CD4-positive, alpha-beta memory T cell (primary cell): ENCODE results near the gene DIP2B. TPM values are rescaled to one million over a fixed set of nuclear protein-coding genes. Genes with fewer than 3 reads are reported as not detected.
A peak's percentile ranks its signal among the peaks of the same experiment; 100 is the strongest.

Experiments used
- CTCF ChIA-PET: fragments of 350-600 bp; sonication (Branson Sonifier 250); formaldehyde crosslinking; loops from one replicate; lab custom pipeline; 2021; ENCODE audit warnings: inconsistent platforms; ENCODE audit not compliant: partially characterized antibody; lab: Charles Lee
- POLR2A ChIA-PET: fragments of 350-600 bp; sonication (Branson Sonifier 250); formaldehyde crosslinking; loops from one replicate; lab custom pipeline; 2021; ENCODE audit not compliant: partially characterized antibody; lab: Charles Lee
- DNase-seq, 5 donors: peaks; one replicate each; pipeline versions ENCODE4 v3.0.0 to v3.0.0-alpha.2; 2020 to 2022; ENCODE audit warnings: mixed read lengths in 1 of 5
- H3K27ac ChIP-seq: one replicate; pipeline ENCODE4 v1.7.0; 2013; ENCODE audit warnings: low read depth, low read length
- H3K27me3 ChIP-seq: 2 replicates; pipeline ENCODE4 v1.7.0; 2013; ENCODE audit warnings: mild to moderate bottlenecking, low read length, moderate library complexity; ENCODE audit not compliant: insufficient read depth
- H3K36me3 ChIP-seq: 2 replicates; pipeline ENCODE4 v1.7.0; 2013; ENCODE audit warnings: mild to moderate bottlenecking, low read length, moderate library complexity; ENCODE audit not compliant: insufficient read depth
- H3K4me1 ChIP-seq: 2 replicates; pipeline ENCODE4 v1.7.0; 2013; ENCODE audit warnings: mild to moderate bottlenecking, low read length, moderate library complexity; ENCODE audit not compliant: insufficient read depth
- H3K4me3 ChIP-seq, 2 donors: one replicate each; pipeline ENCODE4 v1.7.0; 2013; ENCODE audit warnings: low read length in 2 of 2, mild to moderate bottlenecking in 1 of 2
- H3K9me3 ChIP-seq, 2 donors: one replicate each; pipeline ENCODE4 v1.7.0; 2013; ENCODE audit warnings: low read length in 2 of 2, control low read depth in 1 of 2; ENCODE audit not compliant: control insufficient read depth in 1 of 2
- H3K27ac Mint-ChIP-seq, 7 donors: one replicate each; pipeline ENCODE4 v1.8.0; 2020 to 2021; ENCODE audit warnings: mixed read lengths in 7 of 7, mild to moderate bottlenecking in 6 of 7, inconsistent platforms in 3 of 7, moderate library complexity in 3 of 7
- H3K27me3 Mint-ChIP-seq, 2 donors: one replicate each; pipeline ENCODE4 v1.8.0; 2020 to 2021; ENCODE audit warnings: mixed read lengths in 2 of 2
- H3K36me3 Mint-ChIP-seq, 2 donors: one replicate each; pipeline ENCODE4 v1.8.0; 2020 to 2021; ENCODE audit warnings: mixed read lengths in 2 of 2, inconsistent platforms in 1 of 2, mild to moderate bottlenecking in 1 of 2
- H3K4me1 Mint-ChIP-seq, 4 donors: one replicate each; pipeline ENCODE4 v1.8.0; 2020 to 2021; ENCODE audit warnings: mixed read lengths in 4 of 4, mild to moderate bottlenecking in 1 of 4
- H3K4me3 Mint-ChIP-seq, 8 donors: one replicate each; pipeline ENCODE4 v1.8.0; 2020 to 2021; ENCODE audit warnings: mixed read lengths in 8 of 8, mild to moderate bottlenecking in 7 of 8, moderate library complexity in 6 of 8, inconsistent platforms in 3 of 8
- H3K9me3 Mint-ChIP-seq, 8 donors: one replicate each; pipeline ENCODE4 v1.8.0; 2020 to 2021; ENCODE audit warnings: mixed read lengths in 8 of 8, mild to moderate bottlenecking in 5 of 8, inconsistent platforms in 3 of 8, moderate library complexity in 1 of 8
- intact Hi-C: fragments of 100-400 bp; cut with micrococcal nuclease; formaldehyde crosslinking; loops from one replicate; pipeline ENCODE4 v1.15.1; 2023
- polyA plus RNA-seq, 2 donors: library from polyadenylated mRNA; unstranded; fragments of 300-500 nt; fragmentation: Illumina TruSeq; gene quantifications; one replicate each; pipeline ENCODE4 v1.2.3, GENCODE V29; 2021
- total RNA-seq, 2 experiments: library from RNA; stranded (reverse); gene quantifications; one replicate each; pipeline ENCODE4 v1.2.3, GENCODE V29; 2021

DIP2B gene
- total and polyA plus RNA-seq, 4 experiments from 2014 or later = 3.8 to 29.1 (median 20.0) TPM

- peak overlapping the region in 2 of 8 donors; percentile 21 to 41 for H3K4me3 Mint-ChIP-seq
- Histone ChIP-seq H3K27ac (no peak overlapping the region), H3K4me1 (peaks cover 22% of the 10 kb centered on the region), H3K36me3 (no peaks in the 10 kb centered on the region), H3K4me3 (no peak overlapping the region), H3K27me3 (no peaks in the 10 kb centered on the region), H3K9me3 (no peaks in the 10 kb centered on the region)
- H3K27ac Mint-ChIP-seq = peak overlapping the region in 2 of 7 donors; percentile 32 to 82
- CTCF ChIA-PET = interaction anchor here (0.6 to 2.2 kb wide), 4 partner anchors 36 to 95 kb away, joined by 3 to 5 read pairs (median 4); partner anchors contain the start of gene DIP2B
- H3K36me3 Mint-ChIP-seq = peaks cover 0 to 7% of the 10 kb centered on the region in 2 donors
- H3K9me3 Mint-ChIP-seq = no peaks in the 10 kb centered on the region
- DNase-seq = no peak
- no peaks in the 10 kb centered on the region for H3K27me3 Mint-ChIP-seq
- POLR2A ChIA-PET = interaction anchor here (0.7 kb wide), 1 partner anchor 695 kb away, joined by 3 read pairs; no protein-coding TSS in a partner anchor
- intact Hi-C loops = no loop called here
- peaks cover 32 to 54% (median 41%) of the 10 kb centered on the region in 4 donors for H3K4me1 Mint-ChIP-seq
Measured at GRCh38 chr12:50599366-50600095, 94.7 kb downstream of the DIP2B start.

- Histone ChIP-seq H3K4me3 (no peak overlapping the region), H3K9me3 (no peaks in the 10 kb centered on the region), H3K36me3 (no peaks in the 10 kb centered on the region), H3K27me3 (no peaks in the 10 kb centered on the region), H3K4me1 (peaks cover 22% of the 10 kb centered on the region), H3K27ac (no peak overlapping the region)
- Mint-ChIP-seq H3K27me3 (no peaks in the 10 kb centered on the region), H3K4me1 (peaks cover 32 to 48% (median 40%) of the 10 kb centered on the region in 4 donors), H3K9me3 (no peaks in the 10 kb centered on the region), H3K27ac (peak overlapping the region in 2 of 7 donors; percentile 17 to 30), H3K4me3 (no peak overlapping the region), H3K36me3 (peaks cover 2 to 7% of the 10 kb centered on the region in 2 donors)
- POLR2A ChIA-PET = no interaction called here
- intact Hi-C loops = no loop called here
- no peak for DNase-seq
- CTCF ChIA-PET = interaction anchor here (2.2 kb wide), 1 partner anchor 95 kb away, joined by 5 read pairs; the partner anchor contains the start of gene DIP2B
Measured at GRCh38 chr12:50600364-50600763, 95.6 kb downstream of the DIP2B start.

- DNase-seq = no peak
- no peaks in the 10 kb centered on the region for H3K27me3 Mint-ChIP-seq
- no peaks in the 10 kb centered on the region for H3K9me3 Mint-ChIP-seq
- no peak overlapping the region for H3K4me3 Mint-ChIP-seq
- Histone ChIP-seq H3K4me3 (no peak overlapping the region), H3K36me3 (no peaks in the 10 kb centered on the region), H3K27me3 (no peaks in the 10 kb centered on the region), H3K9me3 (no peaks in the 10 kb centered on the region), H3K4me1 (peaks cover 3% of the 10 kb centered on the region), H3K27ac (no peak overlapping the region)
- POLR2A ChIA-PET = interaction anchor here (0.5 kb wide), 1 partner anchor 41 kb away, joined by 4 read pairs; no protein-coding TSS in a partner anchor
- CTCF ChIA-PET = interaction anchor here (0.5 to 0.8 kb wide), 2 partner anchors 9 to 1137 kb away, joined by 3 to 4 read pairs; no protein-coding TSS in a partner anchor
- H3K4me1 Mint-ChIP-seq = peaks cover 16 to 32% (median 23%) of the 10 kb centered on the region in 4 donors
- intact Hi-C loops = no loop called here
- no peak overlapping the region for H3K27ac Mint-ChIP-seq
- peaks cover 2 to 12% of the 10 kb centered on the region in 2 donors for H3K36me3 Mint-ChIP-seq
Measured at GRCh38 chr12:50603817-50604639, 99.2 kb downstream of the DIP2B start.

GRCh38 chr12:50604640-50604920 is 99.8 kb downstream of the DIP2B start:
- intact Hi-C loops = no loop called here
- Histone ChIP-seq H3K4me1 (peaks cover 3% of the 10 kb centered on the region), H3K9me3 (no peaks in the 10 kb centered on the region), H3K27me3 (no peaks in the 10 kb centered on the region), H3K27ac (no peak overlapping the region), H3K4me3 (no peak overlapping the region), H3K36me3 (no peaks in the 10 kb centered on the region)
- Mint-ChIP-seq H3K4me1 (peaks cover 20 to 29% (median 21%) of the 10 kb centered on the region in 4 donors), H3K27ac (no peak overlapping the region), H3K4me3 (no peak overlapping the region), H3K9me3 (no peaks in the 10 kb centered on the region), H3K36me3 (peaks cover 2 to 12% of the 10 kb centered on the region in 2 donors), H3K27me3 (no peaks in the 10 kb centered on the region)
- ChIA-PET POLR2A (no interaction called here), CTCF (interaction anchor here (0.8 kb wide), 1 partner anchor 10 kb away, joined by 3 read pairs; no protein-coding TSS in a partner anchor)
- DNase-seq = no peak

- intact Hi-C loops = no loop called here
- H3K4me1 ChIP-seq = no peaks in the 10 kb centered on the region
- ChIA-PET POLR2A (no interaction called here), CTCF (interaction anchor here (1.0 kb wide), 2 partner anchors 13 to 31 kb away, joined by 3 read pairs; no protein-coding TSS in a partner anchor)
- no peak overlapping the region for H3K27ac ChIP-seq
- H3K36me3 ChIP-seq = no peaks in the 10 kb centered on the region
- Mint-ChIP-seq H3K36me3 (peaks cover 4 to 11% of the 10 kb centered on the region in 2 donors), H3K4me1 (peaks cover 1 to 15% (median 10%) of the 10 kb centered on the region in 4 donors), H3K9me3 (no peaks in the 10 kb centered on the region), H3K27ac (peak overlapping the region in 1 of 7 donors; percentile 8), H3K27me3 (no peaks in the 10 kb centered on the region), H3K4me3 (no peak overlapping the region)
- H3K4me3 ChIP-seq = no peak overlapping the region
- H3K27me3 ChIP-seq = no peaks in the 10 kb centered on the region
- DNase-seq = no peak
- H3K9me3 ChIP-seq = no peaks in the 10 kb centered on the region
Measured at GRCh38 chr12:50606675-50607375, 102.0 kb downstream of the DIP2B start.

- H3K36me3 ChIP-seq = no peaks in the 10 kb centered on the region
- no peak for DNase-seq
- Mint-ChIP-seq H3K4me1 (peaks cover 0 to 11% (median 7%) of the 10 kb centered on the region in 4 donors), H3K4me3 (no peak overlapping the region), H3K27ac (peak overlapping the region in 1 of 7 donors; percentile 19), H3K36me3 (peaks cover 4 to 11% of the 10 kb centered on the region in 2 donors), H3K9me3 (no peaks in the 10 kb centered on the region), H3K27me3 (no peaks in the 10 kb centered on the region)
- H3K9me3 ChIP-seq = no peaks in the 10 kb centered on the region
- H3K4me1 ChIP-seq = no peaks in the 10 kb centered on the region
- H3K27ac ChIP-seq = no peak overlapping the region
- POLR2A ChIA-PET = interaction anchor here (0.6 to 1.5 kb wide), 2 partner anchors 15 to 68 kb away, joined by 4 read pairs; no protein-coding TSS in a partner anchor
- CTCF ChIA-PET = no interaction called here
- H3K4me3 ChIP-seq = no peak overlapping the region
- intact Hi-C loops = no loop called here
- no peaks in the 10 kb centered on the region for H3K27me3 ChIP-seq
Measured at GRCh38 chr12:50609292-50609874, 104.6 kb downstream of the DIP2B start.
